SW 1271 (cell line): ENCODE data around the gene MS4A15.
"Not testable (repeated sequence)": the region's sequence is repeated elsewhere in the genome, so short reads cannot be mapped to it uniquely, and the experiment has no call there.

ENCODE experiments used
- DNase-seq, 2 experiments: peaks; one replicate each; lab custom pipeline; 2025; lab: John Stamatoyannopoulos, UW

The MS4A15 gene

GRCh38 chr11:60756307-60757032 lies at the start of gene MS4A15:
Gene MS4A15, plus strand, starts transcription at chr11:60756867. Its CDS starts 6,867 bp downstream, at chr11:60763734.
- no peak for DNase-seq

GRCh38 chr11:60706931-60707330 lies 49.7 kb upstream of the MS4A15 start:
- DNase-seq = no peak

- peak in 1 of 2 experiments; percentile 24 for DNase-seq
Measured at GRCh38 chr11:60710482-60710881, 46.2 kb upstream of the MS4A15 start.

- no peak for DNase-seq
Measured at GRCh38 chr11:60711276-60711675, 45.4 kb upstream of the MS4A15 start.

GRCh38 chr11:60713423-60713822 lies 43.2 kb upstream of the MS4A15 start:
- DNase-seq = not testable (repeated sequence)

- no peak for DNase-seq
Measured at GRCh38 chr11:60717956-60718355, 38.7 kb upstream of the MS4A15 start.

GRCh38 chr11:60718524-60719316 lies 37.9 kb upstream of the MS4A15 start:
- DNase-seq = no peak

GRCh38 chr11:60719391-60719790 lies 37.3 kb upstream of the MS4A15 start:
- DNase-seq = no peak

GRCh38 chr11:60720460-60720859 lies 36.2 kb upstream of the MS4A15 start:
- no peak for DNase-seq

- no peak for DNase-seq
Measured at GRCh38 chr11:60724420-60724819, 32.2 kb upstream of the MS4A15 start, which contains the start of gene MS4A18. Gene MS4A18, plus strand, starts transcription at chr11:60724720.

GRCh38 chr11:60725592-60725991 lies 31.1 kb upstream of the MS4A15 start:
- DNase-seq = no peak

- DNase-seq = no peak
Measured at GRCh38 chr11:60731586-60731985, 25.1 kb upstream of the MS4A15 start.

- DNase-seq = no peak
Measured at GRCh38 chr11:60734279-60734678, 22.4 kb upstream of the MS4A15 start.

GRCh38 chr11:60739114-60739513 lies 17.6 kb upstream of the MS4A15 start:
- no peak for DNase-seq

- DNase-seq = no peak
Measured at GRCh38 chr11:60740573-60740972, 16.1 kb upstream of the MS4A15 start.

- no peak for DNase-seq
Measured at GRCh38 chr11:60741421-60741820, 15.2 kb upstream of the MS4A15 start.

GRCh38 chr11:60743058-60743457 lies 13.6 kb upstream of the MS4A15 start:
- no peak for DNase-seq

- DNase-seq = no peak
Measured at GRCh38 chr11:60744114-60744513, 12.6 kb upstream of the MS4A15 start.

GRCh38 chr11:60747359-60747873 lies 9.3 kb upstream of the MS4A15 start:
- DNase-seq = no peak

GRCh38 chr11:60748225-60748624 lies 8.4 kb upstream of the MS4A15 start:
- DNase-seq = no peak

- DNase-seq = no peak
Measured at GRCh38 chr11:60748821-60749220, 7.8 kb upstream of the MS4A15 start.

GRCh38 chr11:60750911-60751310 lies 5.8 kb upstream of the MS4A15 start:
- no peak for DNase-seq

- DNase-seq = no peak
Measured at GRCh38 chr11:60753309-60753708, 3.4 kb upstream of the MS4A15 start.
